AG08396 (cell line): ENCODE data around the gene RNF220.
A peak's percentile ranks its signal among the peaks of the same experiment; 100 is the strongest.

Experiments
- DNase-seq: peaks from one replicate; pipeline ENCODE4 v3.0.0; 2012; ENCODE audit warnings: low spot score, mixed read lengths

RNF220 gene

DNA sequence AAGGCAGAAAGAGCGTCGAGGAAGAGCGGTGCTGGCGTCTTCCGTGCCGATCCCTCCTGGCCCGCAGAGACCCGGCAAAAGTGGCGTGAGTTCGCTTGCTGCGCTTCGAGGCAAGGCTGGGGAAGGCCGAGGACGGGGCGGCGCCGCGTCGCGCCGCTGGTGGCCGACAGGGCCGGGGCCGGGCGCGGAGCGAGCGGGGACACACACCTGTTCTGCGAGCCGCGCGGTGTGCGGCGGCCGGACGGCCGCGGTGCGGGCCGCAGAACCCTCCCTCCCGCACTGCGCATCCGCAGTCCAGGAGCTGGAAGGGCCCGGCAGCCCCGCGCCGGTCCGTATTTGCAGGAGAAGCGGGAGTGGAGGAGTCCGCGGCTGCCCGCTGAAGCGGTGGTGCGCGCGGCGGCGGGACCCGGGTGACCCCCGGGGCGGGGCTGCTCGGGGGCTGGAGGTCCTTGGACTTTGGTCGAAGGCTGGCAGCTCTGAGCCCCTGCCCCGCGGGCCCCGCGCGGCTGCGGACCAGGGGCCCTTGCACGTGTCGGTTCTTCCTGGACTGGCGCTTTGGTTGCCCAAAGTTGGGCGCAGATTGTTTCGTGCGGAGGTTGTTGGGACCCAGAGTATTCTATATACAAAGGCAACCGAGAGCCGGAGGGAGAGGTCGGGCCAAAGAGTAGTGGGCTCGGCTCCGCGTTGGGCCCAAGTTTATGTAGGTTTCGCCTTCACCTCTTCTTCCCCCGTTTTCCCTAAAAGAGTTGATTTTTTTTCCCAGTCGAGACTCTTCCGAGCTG, 2.6 kb downstream of the RNF220 start:
- no peak for DNase-seq

DNA sequence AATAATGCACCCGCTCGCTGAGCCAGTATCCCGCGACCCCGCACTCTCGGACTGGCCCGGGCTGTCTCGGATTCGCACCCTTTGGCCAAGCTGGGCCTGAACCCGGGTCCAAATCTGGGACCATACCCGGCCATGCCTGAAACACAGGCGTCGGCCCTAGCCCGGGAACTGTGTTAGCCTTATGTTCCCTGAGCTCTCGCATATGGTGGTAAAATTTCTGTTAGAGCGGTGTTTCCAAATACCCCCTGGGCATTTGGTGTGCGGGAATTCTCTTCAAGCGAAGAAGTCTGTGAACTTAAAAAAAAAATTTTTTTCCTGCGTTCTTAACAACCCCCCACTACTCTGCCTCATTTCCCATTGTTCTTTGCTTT, 3.1 kb downstream of the RNF220 start:
- DNase-seq = no peak

DNA sequence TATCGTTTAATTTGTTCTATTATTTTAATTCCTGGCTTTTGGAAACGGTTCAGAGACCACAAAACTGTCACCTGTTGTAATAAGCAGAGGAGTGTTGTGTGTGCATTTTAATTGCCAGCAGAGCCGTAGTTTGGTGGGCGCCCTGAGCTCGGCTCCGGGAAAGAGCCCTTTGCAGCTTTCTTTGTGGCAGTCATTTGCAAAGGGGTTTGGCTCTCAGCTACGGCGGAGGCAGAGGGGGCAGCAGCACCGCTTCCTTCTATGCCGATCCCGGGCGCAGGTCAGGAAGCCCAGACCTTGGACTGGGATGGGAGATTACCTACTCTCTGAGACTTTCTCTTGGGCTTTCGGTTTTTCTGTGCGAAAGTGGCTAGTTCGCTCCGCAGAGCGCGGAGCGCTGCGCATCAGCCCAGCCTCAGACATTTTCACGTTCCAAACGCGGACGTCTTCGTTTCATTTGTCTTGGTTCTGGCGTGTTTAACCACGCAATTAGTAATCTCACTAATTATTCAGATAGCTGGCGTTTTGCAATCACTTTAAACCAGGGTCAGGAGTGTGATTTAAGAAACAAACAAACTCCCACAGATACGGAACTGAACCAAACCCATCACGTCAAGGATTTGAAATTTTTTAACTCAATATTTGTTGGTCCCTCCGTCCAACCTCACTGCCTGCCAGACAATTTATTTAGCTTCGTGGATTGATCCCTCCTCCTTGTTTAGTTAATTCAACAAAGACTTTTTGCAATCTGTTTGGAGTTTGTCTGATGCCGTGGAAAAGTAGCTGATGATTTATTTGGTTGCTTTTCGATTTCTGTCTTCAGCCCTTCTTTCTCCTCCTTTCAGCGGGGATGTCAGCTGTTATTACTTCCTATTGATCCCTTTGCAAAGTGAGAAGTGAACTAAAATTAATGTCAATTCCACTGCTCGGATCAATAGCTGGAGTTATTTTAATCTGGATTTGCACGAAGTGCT, 3.9 kb downstream of the RNF220 start:
- no peak for DNase-seq

DNA sequence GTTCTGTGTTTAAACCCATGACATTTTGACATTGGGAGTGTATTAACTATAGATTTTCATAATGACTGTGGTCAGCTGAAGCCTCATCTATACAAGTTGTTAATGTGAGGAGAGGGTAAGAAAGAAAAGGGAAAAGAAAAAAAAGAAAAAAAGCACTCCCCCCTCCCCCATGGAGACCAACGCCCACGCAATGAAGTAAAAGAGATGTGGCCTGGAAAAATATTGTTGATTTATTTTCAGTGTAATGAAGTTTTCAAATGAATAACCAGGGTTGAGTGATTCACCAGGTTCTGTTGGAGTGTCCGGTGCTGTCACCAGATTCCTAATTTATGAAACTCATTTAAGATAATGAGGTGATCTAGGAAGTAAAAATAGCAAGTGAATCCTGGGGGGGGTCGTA, 4.7 kb downstream of the RNF220 start:
- DNase-seq = no peak

DNA sequence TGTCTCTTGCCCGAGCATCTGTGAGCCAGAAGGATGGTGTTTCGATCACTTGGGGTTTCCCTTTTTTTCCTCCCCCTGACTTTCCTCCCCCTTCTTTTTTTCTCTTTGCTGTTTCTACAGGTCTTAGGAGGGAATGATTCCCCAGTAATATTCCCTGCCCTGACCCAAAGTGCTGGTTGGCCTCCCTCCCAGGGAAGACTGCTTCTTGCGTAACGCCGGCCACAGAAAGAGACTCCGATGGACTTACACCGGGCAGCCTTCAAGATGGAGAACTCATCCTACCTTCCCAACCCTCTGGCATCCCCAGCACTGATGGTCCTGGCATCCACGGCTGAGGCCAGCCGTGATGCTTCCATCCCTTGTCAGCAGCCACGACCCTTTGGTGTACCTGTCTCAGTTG, 6.8 kb downstream of the RNF220 start:
- no peak for DNase-seq

DNA sequence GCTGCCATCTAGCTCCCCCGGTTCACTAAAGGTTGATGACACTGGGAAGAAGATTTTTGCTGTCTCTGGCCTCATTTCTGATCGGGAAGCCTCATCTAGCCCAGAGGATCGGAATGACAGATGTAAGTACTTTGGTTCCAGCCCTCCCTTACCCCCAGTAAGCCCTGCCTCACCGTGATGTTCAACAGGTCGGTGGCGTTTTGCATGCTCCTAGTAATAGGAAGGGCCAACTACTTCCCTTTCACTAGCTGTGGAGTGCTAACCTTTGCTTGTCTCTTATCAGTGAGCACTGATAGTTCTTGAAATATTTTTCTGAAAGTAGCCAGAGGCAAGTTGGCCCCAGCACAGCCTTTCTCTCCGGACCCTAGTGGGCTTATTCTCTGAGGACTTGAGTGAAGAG, 7.5 kb downstream of the RNF220 start:
- DNase-seq = no peak

DNA sequence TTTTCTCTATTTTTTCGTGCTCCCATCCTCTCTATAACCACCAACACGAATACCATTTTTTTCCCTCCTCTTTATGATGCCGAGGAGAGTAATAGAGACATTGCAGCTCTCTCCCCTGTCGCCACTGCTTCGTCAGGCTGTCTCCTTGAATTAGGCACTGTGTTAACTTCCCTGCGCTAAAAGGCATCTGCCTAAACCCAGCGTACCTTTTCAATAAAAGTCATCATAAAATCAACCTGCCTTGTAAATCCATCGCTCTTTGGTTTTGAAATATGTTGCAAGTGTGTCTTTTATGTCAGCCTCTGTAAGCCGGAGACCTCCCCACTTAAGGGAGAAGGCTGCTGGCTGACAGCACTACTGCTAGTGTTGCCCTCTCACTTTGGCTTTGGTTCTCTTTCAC, 8.7 kb downstream of the RNF220 start:
- DNase-seq = no peak

DNA sequence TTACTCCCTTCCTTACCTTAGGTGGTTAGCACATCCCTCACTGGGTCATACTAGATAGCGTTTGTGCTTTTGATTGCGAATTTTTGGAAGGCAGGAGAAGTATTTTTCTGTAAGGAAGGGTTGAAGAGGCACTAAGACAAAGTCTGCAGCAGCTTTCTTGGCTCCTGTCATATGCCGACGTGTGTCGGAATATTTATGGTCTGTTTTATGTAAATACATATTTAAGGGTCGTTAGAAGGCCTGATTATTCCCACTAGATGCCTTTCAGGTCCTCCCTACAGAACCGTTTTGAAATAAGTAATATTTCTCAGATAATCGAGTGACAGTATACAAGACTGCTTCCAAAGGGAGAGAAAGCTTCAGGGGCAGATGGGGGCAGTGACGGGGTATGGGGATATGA, 10.0 kb downstream of the RNF220 start:
- DNase-seq = no peak

DNA sequence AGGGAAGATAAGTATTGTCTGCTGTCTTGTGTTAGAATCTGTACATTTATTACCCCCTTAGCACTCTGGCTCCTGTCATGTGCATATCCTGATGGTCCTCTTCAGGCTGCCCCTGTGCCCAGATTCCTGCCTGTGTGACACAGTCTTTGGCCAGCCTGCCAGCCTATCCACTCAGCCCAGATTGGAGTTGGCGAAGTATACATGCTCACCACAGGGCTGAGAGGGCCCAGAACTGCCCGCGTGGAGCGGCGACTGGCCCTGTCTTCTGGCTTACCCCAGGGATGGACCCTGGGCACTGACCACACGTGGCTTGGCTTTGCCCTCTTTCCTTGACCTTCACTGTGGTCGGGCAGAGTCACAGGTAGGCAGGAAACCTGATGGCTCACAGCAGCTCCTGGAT, 11.4 kb downstream of the RNF220 start:
- no peak for DNase-seq

DNA sequence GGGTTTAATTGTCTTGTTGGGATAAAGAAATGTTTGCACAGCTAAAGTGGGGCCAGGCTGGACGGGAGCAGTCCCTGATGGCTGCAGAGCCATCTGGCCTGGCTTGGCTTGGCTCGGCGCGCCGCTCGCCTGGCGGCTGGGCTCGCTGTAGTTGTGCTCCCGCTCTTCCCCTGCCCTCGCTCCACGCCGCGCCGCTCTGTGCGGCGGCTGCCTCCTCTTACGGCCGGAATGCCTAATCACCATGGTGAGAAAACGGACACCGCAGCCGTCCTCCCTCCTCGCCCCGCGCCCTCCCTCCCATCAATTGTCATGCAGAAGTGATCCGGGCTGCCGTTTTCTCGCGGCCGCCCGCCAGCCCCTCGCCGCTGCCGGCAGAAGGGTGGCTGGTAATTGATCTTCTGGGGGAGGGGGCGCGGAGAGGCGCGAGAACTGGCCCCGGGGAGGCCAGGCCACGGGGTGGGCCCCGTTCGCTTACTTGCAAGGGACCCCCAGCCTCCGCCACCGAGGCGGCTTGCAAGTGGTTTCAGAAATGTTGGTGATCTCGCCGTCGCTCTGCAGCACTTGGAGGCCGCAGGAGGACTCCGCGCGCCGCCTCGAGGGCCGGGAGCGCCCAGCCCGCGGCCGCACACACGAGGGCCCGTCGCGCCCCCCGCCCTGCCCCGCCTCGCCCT, 12.4 kb downstream of the RNF220 start:
- DNase-seq = peak; percentile 29

DNA sequence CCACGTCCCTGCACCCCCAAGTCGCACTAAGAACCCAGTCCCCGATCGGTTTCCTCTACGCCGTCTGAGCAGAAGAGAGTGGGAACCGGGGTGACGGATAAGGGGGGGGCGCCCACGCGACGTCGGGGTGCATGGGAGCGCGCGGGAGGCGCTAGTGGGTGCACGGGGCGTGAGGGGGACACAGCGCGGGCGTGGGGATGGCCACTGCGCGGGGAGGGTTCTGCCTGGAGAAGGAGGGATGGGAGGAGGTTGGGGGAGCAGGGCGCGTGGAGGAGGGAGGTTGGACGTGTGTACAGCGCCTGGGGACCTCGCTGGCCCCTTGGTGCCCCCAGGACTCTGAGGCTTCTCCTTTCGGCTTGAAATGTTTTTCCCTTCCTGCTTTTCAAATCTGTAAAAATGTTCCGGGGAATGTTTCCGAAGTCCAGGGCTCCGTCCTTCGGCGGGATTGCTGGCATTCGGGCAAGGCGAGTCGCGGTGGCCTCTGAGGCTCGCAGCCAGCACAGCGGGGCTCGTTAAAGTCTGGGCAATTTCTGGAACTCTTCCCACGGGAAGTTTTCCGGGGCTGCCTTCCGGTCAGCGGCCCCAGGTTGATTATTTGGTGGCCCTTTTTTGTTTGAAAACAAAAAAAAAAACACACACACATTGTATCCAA, 13.1 kb downstream of the RNF220 start:
- DNase-seq = no peak

DNA sequence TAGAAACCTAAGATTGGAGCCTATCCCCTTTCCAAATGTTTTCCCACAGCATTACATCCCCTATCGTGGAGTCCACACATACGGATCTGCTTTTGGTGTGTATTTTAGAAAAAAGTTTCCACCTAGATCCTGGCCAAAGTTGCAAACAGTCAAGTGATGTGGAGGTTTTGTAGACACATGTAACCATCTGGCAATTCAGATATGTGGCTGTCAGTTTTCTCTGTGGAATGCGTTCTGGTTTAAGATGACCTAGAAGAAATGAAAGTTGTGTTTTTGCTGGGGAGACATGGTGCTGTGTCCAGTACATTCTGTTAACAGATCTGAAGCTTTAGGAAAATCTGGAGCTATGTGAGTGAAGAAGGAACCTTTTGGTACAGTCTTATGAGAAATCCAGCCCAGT, 14.8 kb downstream of the RNF220 start:
- no peak for DNase-seq

DNA sequence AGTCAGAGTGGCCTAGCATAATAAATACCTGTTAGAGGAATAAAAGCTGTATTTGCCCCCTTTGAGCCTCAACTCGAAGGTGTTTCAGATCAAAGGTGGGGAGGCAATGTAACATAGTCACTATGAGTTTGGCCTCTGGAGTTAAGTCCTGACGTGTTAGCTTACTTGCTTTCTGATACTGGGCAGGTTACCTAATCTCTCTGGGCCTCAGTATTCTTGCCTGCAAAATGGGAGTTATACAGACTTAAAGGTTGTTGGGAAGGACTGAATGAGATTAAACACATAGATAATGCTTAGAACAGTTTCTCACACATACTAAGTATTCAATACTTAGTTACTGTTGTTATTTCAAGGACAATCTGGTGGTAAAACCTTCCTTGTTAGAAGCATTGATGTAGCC, 15.5 kb downstream of the RNF220 start:
- no peak for DNase-seq

DNA sequence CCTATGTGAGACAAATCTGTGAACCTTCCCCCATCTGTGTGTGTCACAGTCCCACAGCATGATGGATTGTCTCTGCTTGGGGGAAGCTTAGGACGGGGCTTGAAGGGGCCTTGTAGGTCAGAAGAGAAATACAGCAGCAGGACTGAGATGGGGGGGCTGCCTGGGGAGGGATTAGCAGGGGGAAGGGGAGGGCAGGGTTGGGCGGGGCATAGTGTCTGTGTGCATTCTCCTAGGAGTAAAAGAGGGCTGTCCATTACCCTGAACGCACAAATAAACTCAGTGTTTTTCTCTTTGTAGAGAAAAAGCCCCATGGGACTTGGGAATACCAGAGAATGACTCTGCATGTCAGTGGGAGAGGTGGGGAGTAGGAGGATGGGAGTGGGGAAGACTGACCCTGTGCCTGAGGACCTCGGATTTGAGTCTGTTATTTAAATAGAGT, 16.4 kb downstream of the RNF220 start:
- DNase-seq = no peak

DNA sequence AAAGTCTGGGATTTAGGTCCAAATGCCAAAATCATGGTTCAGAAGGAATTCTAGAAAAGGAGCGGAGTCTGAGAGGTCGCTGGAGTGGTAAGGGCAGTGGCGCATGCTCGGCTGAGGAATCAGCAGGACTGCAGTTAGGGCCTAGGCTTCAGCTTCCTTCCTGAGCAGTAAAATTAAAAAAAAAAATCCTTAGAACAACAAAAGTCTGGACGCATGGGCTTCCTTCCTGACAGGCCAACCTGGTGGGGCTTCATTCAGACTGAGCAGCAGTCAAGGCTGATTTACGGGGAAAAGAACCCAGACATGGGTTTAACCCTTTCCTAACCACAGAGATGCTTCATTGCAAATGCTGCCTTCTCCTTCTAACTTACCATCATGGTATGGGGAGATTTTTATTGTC, 17.1 kb downstream of the RNF220 start:
- DNase-seq = no peak

DNA sequence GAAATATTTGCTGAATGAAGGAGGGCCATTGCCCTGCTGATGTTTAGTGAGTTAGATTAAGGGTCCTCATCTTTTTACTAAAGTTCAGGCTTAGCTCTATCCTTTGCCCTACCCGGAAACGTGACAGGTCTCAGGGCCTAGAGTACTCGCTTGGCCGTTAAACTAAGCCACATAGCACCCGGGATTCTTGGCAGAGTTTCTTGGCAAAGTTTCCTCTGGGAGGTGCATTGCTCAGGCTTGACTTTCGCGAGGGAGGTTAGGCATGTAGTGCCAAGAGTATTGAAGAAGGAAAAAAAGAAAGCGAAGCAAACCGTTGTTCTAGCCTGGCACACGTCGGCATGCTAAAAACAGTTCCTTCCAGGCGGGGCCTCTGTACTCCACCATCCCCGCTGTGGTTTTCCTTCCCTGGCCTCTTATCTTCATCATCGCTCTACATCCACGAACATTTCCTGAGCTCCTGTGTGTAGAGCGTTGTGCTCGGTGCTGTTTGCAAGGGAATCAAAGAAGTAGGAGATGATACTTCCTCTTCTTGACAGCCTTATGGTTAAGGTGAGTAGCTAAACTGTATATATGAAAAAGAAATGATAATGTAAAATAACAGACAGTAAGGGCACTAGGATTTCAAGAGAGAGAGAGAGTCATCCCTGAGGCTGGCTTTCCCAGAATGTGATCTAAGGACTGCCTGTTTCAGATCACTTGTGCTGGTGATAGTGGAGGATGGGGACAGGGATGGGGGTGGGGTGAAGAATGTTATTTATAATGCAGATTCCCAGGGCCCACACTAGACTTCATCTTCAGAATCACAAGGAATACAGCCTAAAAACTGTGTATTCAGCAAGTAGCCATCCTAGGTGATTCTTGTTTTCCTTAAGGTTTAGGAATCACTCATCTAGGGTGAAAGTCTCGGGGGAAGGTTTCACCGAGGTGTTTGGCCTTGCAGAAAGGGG, 18.8 kb downstream of the RNF220 start:
- peak; percentile 70 for DNase-seq

DNA sequence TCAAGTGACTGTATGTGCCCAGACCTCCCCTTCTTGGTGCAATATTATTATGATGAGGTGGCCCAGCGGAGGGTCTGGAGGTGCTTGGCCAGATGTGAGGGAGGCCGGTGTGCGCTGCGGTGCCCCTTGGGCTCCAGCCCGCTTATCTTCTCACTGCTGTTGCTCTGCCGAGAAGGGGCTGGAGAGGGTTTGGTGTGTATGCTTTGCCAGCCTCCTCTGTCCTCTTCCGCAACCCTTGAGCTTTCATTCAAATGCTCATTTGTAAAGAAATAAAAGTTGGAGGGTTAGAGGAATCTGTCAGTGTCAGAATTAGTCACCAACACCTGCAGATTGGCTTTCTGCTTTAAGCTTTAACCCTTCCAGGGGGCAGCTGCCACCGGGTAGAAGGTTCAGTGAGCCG, 19.7 kb downstream of the RNF220 start:
- no peak for DNase-seq

DNA sequence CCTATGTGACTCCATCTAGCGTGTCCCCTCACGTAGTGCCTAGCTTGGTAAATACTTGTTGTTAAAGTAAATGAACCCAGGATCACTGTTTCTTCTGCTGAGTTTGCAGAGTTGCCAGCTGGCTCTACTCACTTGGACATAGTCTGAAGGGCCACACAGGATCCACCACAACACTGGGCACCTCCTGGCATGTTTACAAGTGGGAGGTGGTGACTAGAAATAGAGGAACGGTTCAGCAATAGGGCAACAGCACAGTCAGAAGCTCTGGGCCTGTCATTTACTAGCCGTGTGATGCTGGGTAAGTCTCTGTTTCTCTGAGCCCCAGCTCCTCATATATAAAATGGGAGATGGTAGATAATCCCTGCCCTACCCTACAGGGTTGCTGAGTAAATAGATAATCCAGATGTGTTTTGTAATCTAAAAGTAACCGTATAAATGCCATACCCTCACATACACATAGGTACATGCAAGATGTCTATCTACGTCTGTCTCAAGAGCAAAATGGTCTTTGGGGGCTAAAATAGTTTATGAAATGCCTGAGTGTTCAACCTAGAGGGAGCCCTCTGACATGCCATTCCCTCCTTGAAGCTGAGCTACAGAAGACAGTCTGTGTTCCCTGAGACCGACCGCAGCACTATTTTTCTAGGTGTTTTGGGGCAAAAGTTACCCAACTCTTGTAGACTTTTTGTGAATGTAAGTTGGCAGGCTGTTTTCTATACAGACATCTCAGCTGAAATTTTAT, 20.5 kb downstream of the RNF220 start:
- DNase-seq = no peak

DNA sequence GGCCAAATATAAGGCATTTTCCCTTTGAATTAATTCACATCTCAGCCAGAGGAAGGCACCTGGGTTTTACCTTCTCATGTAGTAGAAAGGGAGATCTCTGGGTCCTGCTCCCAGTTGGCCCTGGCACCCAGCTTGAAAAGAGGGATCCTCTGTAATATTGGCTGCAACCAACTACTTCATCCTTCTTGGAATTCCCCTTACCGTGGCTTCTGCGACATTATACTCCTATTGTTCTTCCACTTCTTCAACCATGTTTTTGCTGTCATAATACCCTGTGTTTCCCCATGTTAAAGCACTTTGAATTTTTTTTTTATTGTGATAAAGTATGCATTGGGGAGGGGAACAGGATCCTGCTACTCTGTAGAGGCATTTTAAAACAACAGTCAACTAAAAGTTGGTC, 26.8 kb downstream of the RNF220 start:
- no peak for DNase-seq

DNA sequence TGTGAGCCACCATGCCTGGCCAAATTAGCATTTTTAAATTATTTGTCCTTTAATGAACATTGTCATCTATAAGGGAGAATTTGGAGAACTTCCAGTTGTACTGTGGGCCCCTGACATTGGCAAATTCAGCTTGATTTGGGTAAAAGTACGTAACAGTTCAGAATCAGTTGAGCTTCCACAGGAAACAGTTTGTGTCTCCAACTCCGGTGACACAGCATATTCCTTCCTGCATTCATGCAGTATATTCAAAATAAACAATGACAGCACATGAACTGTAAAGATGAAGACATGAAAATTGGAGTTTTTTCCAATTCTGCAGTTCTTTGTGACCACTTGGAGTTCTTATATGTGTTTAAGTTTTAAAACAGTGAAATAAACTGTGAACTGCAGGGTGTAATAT, 28.2 kb downstream of the RNF220 start:
- DNase-seq = no peak
